ENCODE results near the gene SMIM23.

The SMIM23 gene

GRCh38 chr5:171816666-171817065 lies 31.0 kb downstream of the SMIM23 start:
- no peak for DNase-seq (ENCODE audit: low spot score)

GRCh38 chr5:171820561-171820960 lies 34.9 kb downstream of the SMIM23 start:
- no peak for DNase-seq (ENCODE audit: low spot score)

GRCh38 chr5:171821286-171821685 lies 35.7 kb downstream of the SMIM23 start:
- no peak for DNase-seq (ENCODE audit: low spot score)

- DNase-seq (ENCODE audit: low spot score), result no peak
Observed at GRCh38 chr5:171823269-171823668, 37.7 kb downstream of the SMIM23 start.

- DNase-seq (ENCODE audit: low spot score), result no peak
Observed at GRCh38 chr5:171825051-171825450, 39.4 kb downstream of the SMIM23 start.

GRCh38 chr5:171826132-171826531 lies 40.5 kb downstream of the SMIM23 start:
- no peak for DNase-seq (ENCODE audit: low spot score)

GRCh38 chr5:171827162-171827561 lies 41.5 kb downstream of the SMIM23 start:
- DNase-seq (ENCODE audit: low spot score), result no peak

- DNase-seq (ENCODE audit: low spot score), result no peak
Observed at GRCh38 chr5:171830686-171831085, 45.1 kb downstream of the SMIM23 start.

- DNase-seq (ENCODE audit: low spot score), result no peak
Observed at GRCh38 chr5:171832775-171833174, 47.2 kb downstream of the SMIM23 start.

GRCh38 chr5:171834461-171834860 lies 48.8 kb downstream of the SMIM23 start:
- DNase-seq (ENCODE audit: low spot score), result no peak

GRCh38 chr5:171835066-171835465 lies 49.4 kb downstream of the SMIM23 start:
- DNase-seq (ENCODE audit: low spot score), result no peak

- DNase-seq (ENCODE audit: low spot score), result no peak
Observed at GRCh38 chr5:171837522-171837921, 51.9 kb downstream of the SMIM23 start.

- no peak for DNase-seq (ENCODE audit: low spot score)
Observed at GRCh38 chr5:171838066-171838465, 52.4 kb downstream of the SMIM23 start.

GRCh38 chr5:171839112-171839511 lies 53.5 kb downstream of the SMIM23 start:
- DNase-seq (ENCODE audit: low spot score), result no peak

GRCh38 chr5:171840066-171840465 lies 54.4 kb downstream of the SMIM23 start:
- no peak for DNase-seq (ENCODE audit: low spot score)

Data from COLO829 (cell line).